PFSK-1 (cell line): ENCODE measurements around the gene MCM3AP.

Experiments
- FOXP2 ChIP-seq: optimal IDR thresholded peaks from 2 replicates; pipeline ENCODE3; 2011; ENCODE audit warnings: borderline replicate concordance, control low read depth, inconsistent platforms; ENCODE audit not compliant: insufficient read depth; ENCODE audit errors: extremely low read length, extremely low read depth
- POLR2AphosphoS5 ChIP-seq: IDR thresholded peaks from 2 replicates; pipeline ENCODE4 v1.6.1; 2012; ENCODE audit warnings: low read depth, mild to moderate bottlenecking, control low read depth, low read length, moderate library complexity
- SIN3A ChIP-seq: IDR thresholded peaks from 2 replicates; pipeline ENCODE4 v1.6.1; 2012; ENCODE audit warnings: mild to moderate bottlenecking, low read length, moderate library complexity, borderline replicate concordance; ENCODE audit not compliant: insufficient read depth
- TAF1 ChIP-seq: IDR thresholded peaks from 2 replicates; pipeline ENCODE4 v1.6.1; 2012; ENCODE audit warnings: low read length, control low read depth, borderline replicate concordance; ENCODE audit not compliant: insufficient read depth
- TF ChIP-seq, protein P1 (sequence below), 2 experiments: IDR thresholded peaks; 2 replicates each; pipeline versions ENCODE4 v1.6.1 to v1.8.0; 2011 to 2012; ENCODE audit warnings: low read depth in 2 of 2, low read length in 2 of 2, control low read depth in 1 of 2, inconsistent platforms in 1 of 2, mild to moderate bottlenecking in 1 of 2, moderate library complexity in 1 of 2; ENCODE audit not compliant: insufficient read depth in 1 of 2

MCM3AP gene

DNA sequence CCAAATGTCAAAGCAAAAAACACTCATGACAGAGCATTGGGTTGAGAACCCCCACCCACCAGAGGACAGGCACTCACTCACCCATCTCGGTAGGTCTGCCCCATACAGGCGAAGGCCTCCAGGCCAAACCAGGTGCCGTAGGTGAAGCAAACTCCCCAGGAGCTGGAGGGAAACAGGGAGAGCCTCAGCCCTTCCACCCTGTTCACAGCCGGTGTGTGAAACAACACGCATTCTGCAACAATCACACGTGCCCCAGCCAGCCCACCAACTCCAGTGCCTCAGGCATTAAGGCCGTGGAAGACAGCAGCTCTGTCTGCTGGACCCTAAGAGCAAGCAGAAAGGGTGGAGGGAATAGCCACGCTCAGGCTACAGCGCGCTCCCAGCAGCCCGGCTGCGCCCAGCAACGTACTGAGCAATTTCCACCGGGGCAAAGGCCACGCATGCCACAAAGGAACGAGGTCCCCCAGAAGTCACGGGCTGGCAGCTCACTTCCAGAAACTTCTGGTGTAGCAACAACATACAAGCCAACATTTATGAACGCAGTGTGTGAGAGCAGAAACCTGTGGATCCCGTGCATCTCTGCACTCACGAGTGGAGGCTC, 89.7 kb downstream of the MCM3AP start:
- TF ChIP-seq SIN3A (no peak), TAF1 (no peak), POLR2AphosphoS5 (no peak), FOXP2 (no peak)
- TF ChIP-seq, protein P1, sequence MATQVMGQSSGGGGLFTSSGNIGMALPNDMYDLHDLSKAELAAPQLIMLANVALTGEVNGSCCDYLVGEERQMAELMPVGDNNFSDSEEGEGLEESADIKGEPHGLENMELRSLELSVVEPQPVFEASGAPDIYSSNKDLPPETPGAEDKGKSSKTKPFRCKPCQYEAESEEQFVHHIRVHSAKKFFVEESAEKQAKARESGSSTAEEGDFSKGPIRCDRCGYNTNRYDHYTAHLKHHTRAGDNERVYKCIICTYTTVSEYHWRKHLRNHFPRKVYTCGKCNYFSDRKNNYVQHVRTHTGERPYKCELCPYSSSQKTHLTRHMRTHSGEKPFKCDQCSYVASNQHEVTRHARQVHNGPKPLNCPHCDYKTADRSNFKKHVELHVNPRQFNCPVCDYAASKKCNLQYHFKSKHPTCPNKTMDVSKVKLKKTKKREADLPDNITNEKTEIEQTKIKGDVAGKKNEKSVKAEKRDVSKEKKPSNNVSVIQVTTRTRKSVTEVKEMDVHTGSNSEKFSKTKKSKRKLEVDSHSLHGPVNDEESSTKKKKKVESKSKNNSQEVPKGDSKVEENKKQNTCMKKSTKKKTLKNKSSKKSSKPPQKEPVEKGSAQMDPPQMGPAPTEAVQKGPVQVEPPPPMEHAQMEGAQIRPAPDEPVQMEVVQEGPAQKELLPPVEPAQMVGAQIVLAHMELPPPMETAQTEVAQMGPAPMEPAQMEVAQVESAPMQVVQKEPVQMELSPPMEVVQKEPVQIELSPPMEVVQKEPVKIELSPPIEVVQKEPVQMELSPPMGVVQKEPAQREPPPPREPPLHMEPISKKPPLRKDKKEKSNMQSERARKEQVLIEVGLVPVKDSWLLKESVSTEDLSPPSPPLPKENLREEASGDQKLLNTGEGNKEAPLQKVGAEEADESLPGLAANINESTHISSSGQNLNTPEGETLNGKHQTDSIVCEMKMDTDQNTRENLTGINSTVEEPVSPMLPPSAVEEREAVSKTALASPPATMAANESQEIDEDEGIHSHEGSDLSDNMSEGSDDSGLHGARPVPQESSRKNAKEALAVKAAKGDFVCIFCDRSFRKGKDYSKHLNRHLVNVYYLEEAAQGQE (IDR thresholded peaks at IDR 0.05; ENCODE audit: insufficient read depth in 1 of 2, low read depth in 2 of 2, low read length in 2 of 2) = no peak

DNA sequence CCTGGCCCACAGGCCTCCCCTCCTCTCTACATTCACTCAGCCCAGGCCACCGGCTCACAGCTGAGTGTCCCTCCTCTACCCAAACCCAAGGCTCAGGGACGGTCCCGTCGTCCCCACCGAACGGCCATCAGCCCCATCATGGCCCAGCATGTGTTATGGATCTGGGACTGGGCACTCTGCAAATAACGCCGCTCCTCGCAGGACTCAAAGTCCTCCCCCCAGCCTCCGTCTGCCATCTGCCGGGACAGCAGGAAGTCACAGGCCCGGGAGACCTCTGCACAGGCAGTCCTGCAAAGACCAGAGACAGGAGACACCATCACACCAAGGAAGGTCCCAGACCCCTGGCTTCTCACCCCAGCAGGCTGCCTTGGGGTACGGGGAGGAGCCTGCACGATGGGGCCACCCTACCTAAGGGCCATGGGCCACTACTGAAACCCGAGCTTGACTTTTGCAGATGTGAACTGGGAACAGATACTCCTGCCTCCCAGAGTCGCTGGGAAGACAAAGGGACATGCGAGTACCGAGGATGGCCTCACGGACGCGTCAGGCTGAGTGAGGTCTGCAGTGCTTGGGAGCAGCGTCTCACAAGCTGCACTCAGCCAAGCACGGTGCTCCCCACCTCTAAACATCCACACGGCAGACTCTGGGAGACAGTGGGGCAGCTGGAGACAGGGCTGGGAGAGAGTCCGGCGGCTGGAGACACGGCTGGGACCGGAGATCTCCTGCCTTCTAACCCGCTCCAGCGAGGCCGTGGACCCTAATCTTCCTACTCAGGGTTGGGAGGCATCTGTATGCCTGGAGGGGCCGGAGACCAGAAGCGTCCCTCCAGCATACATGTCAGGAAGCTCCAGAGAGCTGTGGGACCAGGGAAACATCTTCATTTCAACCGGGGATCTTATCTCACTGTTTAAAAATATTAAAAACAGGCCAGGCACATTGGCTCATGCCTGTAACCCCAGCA, 90.8 kb downstream of the MCM3AP start:
- TF ChIP-seq TAF1 = no peak
- no peak for TF ChIP-seq FOXP2
- TF ChIP-seq SIN3A = no peak
- TF ChIP-seq POLR2AphosphoS5 = no peak
- TF ChIP-seq, protein P1 (IDR thresholded peaks at IDR 0.05; ENCODE audit: insufficient read depth in 1 of 2, low read depth in 2 of 2, low read length in 2 of 2) = no peak

DNA sequence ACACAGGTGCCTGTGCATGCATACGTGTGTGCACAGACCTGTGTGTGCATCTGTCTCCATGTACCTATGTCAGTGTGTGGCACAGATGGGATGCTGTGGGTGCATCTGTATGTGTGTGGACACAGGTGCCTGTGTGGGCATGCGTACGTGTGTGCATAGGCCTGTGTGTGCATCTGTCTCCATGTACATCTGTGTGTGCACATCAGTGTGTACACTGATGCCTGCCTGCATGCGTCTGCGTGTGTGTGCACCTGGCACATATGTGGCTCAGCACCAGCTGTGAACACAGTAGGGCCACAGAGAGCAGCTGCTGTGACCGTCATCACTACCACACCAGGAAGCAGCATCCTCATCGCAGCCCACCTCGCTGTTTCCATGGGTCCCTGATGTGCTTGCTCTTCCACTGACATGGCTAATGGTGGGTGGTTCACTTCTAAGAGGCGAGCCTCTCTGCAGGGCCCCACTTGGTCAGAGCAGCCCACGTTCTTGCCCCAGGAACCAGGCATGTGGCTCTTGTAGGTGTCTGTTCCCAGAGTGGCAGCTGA, 91.5 kb downstream of the MCM3AP start:
- no peak for TF ChIP-seq TAF1
- no peak for TF ChIP-seq POLR2AphosphoS5
- TF ChIP-seq SIN3A = no peak
- TF ChIP-seq FOXP2 = no peak
- TF ChIP-seq, protein P1 (IDR thresholded peaks at IDR 0.05; ENCODE audit: insufficient read depth in 1 of 2, low read depth in 2 of 2, low read length in 2 of 2) = no peak

DNA sequence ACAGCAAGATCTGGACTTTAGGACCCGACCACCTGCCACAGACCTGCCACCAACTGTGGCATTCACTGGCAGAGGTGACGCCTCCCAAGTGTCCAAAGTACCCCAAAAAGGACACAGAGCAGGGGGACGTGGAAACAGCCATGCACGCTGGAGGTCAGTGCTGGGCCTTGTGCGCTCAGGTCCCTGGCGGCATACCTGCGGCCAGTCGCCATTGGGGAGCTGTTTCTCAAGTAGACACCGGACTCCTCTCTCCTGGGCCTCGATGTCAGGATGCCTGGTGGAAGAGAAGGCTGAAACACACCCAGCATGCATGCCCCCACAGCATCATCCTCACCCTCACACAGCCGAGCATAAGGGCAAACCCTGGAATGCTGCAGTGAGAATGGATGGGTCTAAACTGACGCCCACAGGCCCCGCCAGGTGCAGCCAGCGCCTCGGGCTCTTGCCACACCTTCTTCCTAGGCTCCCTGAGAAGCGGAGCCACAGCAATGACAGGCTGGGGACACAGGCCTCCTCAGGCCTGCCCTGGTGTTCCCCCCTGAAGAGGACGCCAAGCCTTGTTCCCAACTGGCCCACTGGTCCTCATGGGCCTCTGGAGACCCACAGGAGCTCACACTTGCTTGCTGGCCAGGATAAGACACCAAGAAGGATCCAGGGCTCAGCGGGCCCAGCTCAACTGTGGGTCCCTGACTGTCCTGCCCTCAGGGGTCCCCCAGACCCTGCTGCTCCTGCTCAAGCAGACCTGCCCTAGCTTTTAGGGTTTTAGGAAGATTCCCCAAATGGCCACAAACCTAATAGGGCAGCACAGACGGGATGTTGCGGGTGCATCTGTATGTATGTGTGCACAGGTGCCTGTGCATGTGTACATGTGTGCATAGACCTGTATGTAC, 93.5 kb downstream of the MCM3AP start:
- no peak for TF ChIP-seq SIN3A
- no peak for TF ChIP-seq POLR2AphosphoS5
- TF ChIP-seq TAF1 = no peak
- TF ChIP-seq FOXP2 = no peak
- TF ChIP-seq, protein P1 (IDR thresholded peaks at IDR 0.05; ENCODE audit: insufficient read depth in 1 of 2, low read depth in 2 of 2, low read length in 2 of 2) = no peak
